Right forelimb (tissue), 1 donor: Measurements from ENCODE around the gene C12orf43.

ENCODE experiments used
- DNase-seq: peaks from one replicate; pipeline ENCODE4 v3.0.0-alpha.2; 2018

C12orf43 gene

GRCh38 chr12:120998435-120998834 lies 17.9 kb downstream of the C12orf43 start:
- DNase-seq = no peak

- DNase-seq = no peak
These were observed 18.8 kb downstream of the C12orf43 start for GRCh38 chr12:120997448-120997847.

GRCh38 chr12:120996133-120996746 lies 20.0 kb downstream of the C12orf43 start:
- no peak for DNase-seq

DNA sequence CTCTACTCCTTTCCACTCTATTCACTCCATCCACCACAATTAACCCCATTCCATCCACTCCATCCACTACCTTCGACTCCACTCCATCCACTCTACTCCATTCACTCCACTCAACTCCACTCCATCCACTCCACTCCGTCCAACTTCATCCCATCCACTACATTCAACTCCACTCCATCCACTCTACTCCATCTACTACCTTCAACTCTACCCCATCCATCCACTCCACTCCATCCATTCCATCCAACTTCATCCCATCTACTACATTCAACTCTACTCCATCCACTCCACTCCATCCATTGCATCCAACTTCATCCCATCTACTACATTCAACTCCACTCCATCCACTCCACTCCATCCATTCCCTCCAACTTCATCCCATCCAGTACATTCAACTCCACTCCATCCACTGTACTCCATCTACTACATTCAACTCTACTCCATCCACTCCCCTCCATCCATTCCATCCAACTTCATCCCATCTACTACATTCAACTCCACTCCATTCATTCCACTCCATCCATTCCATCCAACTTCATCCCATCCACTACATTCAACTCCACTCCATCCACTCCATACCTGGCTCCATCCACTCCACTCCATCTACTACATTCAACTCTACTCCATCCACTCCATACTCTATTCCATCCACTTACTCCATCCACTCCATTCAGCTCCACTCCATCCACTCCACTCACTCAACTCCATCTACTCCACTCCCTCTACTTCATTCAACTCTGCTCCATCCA lies 21.5 kb downstream of the C12orf43 start:
- no peak for DNase-seq

- no peak for DNase-seq
These were observed 22.2 kb downstream of the C12orf43 start for GRCh38 chr12:120994059-120994458.

DNA sequence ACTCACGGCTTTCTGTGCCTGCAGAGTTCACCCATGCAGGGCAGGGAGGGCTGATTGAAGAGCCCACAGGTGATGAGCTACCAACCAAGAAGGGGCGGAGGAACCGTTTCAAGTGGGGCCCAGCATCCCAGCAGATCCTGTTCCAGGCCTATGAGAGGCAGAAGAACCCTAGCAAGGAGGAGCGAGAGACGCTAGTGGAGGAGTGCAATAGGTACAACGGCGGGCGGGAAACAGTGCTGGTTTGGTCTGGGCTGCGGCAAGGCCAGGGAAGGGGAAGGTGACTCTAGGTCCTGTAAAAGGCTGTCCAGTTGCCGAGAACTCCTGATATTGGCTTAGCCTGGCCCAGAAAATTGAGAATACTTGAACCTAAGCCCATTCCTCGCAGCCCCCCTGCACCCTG lies 22.8 kb downstream of the C12orf43 start:
- no peak for DNase-seq

DNA sequence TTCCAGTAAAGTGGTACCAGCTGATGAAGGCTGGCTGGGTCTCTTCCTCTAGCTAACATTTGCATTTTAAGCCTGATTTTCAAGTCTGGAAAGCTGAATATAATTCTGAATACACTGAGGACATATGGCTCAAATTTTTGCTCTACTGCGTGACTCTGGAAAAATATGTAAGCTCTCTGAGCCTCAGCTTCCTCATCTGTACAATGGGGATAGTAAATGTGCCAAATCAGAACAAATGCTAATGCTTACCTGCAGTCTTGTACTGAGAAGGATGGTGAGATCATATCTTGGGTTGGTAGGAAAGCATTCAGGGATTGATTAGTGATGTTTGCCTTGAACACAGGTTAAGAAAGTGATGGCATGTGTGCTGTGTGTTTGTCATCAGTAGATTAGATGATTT lies 23.3 kb downstream of the C12orf43 start:
- DNase-seq = no peak

DNA sequence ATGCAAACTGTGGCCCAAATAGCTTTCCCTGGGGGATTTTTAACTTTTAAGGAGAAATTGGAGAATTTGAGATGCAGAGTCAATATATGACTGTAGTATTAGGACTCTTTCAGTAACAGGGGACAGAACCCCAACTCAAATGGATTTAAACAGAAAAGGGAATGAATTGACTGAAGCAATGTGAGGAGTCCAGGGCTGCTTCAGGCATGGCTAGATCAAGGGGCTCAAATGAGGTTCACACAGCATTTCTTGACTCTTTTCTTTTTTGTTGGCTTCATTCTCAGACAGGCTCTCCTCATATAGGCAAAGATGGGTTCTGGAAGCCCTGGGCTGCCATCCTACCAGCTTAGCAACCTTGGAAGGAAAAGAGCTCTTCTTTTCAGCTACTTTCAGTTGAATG lies 24.3 kb downstream of the C12orf43 start:
- DNase-seq = no peak

- DNase-seq = no peak
These were observed 25.7 kb downstream of the C12orf43 start for GRCh38 chr12:120990487-120991055.

DNA sequence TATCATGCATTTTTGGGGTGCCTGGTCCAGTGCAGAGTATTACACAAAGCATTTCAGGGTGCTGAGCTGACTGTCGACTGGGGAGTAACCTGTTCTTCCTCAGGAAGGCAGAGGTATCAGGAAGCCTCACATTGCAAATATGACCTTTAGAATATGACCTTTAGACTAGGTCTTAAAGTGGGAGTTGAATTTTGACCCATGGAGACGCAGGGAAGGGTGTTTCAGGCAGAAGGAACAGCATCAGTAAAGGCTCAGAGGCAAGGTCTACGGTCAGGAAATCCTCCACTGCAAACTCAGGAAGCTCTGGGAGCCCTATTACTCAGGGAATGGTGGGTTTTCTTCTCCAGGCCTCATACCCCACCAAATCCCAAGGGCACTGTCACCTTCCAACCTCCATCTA lies 26.6 kb downstream of the C12orf43 start:
- DNase-seq = no peak

- no peak for DNase-seq
These were observed 27.6 kb downstream of the C12orf43 start for GRCh38 chr12:120988658-120989057.

- DNase-seq = no peak
These were observed 28.1 kb downstream of the C12orf43 start for GRCh38 chr12:120988234-120988633.

- no peak for DNase-seq
These were observed 31.9 kb downstream of the C12orf43 start for GRCh38 chr12:120984351-120984898.

DNA sequence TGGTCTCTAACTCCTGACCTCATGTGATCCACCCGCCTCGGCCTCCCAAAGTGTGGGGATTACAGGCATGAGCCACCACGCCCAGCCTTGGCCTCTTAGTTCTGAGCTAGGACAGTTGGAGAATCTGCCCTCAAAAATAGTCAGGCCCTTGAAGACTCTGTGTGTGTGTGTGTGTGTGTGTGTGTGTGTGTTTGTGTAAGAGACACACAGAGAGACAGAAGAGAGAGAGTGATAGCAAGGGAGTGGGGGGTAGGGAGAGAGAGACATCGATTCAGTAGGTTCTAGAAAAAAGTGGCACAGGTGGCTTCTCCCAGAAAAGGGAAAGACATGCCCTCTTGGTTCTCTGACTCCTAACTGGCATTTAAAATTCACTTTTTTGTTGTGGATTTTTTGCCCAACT lies 32.5 kb downstream of the C12orf43 start:
- DNase-seq = no peak

DNA sequence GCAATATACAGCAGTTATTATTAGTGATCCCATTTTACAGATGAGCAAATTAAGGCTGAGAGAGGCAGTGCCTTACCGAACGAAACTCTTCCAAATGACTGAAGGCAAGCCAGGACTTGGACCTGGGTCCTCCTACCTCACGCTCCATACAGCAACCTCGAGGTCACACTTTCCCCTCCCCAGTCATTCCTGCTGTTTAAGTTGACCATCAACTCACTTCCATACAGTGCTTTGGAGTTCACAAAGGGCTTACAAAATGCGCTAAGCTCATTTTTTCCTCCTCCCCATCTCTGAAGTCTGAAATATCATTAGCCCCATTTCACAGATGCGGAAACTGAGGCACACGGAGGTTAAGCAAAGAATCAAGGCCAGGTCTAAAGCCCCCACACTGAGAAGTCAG lies 33.6 kb downstream of the C12orf43 start:
- no peak for DNase-seq

- no peak for DNase-seq
These were observed 34.8 kb downstream of the C12orf43 start for GRCh38 chr12:120981407-120981941.

DNA sequence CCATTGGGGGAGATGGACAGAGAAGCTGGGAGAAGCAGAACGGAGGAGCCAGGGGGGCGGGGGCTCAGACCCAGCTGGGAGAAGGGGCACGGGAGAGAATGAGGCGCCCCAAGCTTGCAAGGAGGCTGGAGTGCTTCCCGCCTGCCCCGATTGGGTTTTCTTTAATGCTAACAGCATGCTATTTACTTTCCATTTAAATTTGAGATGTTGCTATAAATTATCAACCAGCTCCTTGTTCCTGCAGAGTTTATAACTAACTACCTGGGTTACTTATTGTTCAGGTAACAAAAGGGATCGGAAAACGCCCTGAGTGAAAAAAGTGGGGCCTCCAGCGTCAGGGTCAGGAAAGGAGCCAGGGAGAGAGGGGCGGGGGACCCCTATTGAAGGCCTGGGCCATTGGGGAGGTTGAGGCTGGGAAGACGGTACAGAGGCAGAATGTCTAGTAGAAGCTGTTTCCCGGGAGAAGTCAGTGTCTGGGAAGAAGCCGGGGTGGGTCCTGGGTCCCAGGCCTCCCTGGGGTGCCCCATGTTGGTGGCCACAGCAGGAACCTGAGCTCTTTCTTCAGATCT lies 35.4 kb downstream of the C12orf43 start:
- DNase-seq = no peak

DNA sequence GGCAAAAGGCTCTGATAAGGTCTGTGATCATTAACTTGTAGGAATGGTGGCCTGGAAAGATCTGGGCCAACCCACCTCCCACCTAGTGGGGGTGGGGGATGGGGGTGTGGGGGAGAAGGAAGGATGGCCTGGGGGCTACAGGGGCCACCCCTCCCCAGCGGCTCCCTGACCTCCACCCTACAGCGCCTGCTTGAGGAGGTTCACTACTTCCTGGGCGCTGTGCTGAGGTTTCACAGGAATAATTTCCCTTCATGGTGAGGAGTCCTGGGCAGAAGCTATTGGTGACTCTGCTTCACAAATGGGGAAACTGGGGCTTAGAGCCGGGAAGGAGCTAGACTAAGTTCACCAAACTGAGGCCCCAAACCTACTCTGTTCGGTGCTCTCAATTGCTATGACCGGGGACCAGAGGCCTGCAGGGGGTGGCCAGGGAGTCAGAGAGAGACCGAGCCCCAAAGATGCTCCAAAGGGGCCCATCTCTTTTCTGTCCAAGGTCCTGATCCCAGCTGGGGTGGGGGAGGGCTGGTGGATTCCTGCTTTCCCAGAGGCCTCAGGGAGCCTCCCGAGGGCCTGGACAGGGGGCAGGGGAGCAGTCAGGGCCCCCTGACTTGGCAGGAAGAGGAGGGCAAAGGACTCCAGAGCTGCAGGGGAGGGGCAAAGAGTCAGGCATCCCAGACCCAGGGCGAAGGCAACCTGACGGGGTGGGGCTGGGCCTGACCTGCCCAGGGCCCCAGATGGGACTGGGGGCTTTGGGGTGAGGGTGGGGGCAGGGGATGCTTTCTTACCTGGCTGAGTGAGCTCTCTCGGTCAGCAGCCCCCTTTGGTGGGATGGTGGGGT lies 36.2 kb downstream of the C12orf43 start:
- no peak for DNase-seq

DNA sequence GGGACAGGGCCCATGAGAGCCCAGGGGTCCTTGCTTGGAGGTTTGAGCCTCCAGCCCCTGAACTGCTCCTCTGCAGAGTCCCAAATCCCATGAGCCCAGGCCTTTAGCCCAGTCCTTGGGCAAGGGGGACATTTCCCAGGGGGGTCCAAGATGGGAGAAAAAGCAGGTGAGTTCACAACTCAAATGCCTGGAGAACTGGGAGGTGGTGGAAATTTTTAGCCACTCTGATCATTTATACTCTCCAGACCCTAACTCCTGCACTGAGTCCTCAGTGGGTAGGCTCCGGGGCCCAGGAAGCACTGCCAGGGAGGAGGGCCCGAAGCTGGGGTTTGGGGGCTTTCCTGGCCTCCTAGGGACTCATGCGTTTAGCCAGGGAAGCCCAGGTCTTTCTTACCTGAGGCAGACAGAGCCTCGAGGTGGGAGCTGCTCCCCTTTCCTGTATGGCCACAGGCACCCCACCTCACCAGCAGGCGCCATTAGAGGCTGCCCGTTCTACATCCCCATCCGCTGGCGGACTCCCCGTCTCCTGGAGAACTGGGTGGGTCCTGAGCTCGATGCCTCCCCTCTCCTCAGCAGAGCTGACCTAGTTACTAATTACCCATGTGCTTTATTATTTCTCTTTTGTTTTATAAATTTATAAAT lies 36.9 kb downstream of the C12orf43 start:
- no peak for DNase-seq

DNA sequence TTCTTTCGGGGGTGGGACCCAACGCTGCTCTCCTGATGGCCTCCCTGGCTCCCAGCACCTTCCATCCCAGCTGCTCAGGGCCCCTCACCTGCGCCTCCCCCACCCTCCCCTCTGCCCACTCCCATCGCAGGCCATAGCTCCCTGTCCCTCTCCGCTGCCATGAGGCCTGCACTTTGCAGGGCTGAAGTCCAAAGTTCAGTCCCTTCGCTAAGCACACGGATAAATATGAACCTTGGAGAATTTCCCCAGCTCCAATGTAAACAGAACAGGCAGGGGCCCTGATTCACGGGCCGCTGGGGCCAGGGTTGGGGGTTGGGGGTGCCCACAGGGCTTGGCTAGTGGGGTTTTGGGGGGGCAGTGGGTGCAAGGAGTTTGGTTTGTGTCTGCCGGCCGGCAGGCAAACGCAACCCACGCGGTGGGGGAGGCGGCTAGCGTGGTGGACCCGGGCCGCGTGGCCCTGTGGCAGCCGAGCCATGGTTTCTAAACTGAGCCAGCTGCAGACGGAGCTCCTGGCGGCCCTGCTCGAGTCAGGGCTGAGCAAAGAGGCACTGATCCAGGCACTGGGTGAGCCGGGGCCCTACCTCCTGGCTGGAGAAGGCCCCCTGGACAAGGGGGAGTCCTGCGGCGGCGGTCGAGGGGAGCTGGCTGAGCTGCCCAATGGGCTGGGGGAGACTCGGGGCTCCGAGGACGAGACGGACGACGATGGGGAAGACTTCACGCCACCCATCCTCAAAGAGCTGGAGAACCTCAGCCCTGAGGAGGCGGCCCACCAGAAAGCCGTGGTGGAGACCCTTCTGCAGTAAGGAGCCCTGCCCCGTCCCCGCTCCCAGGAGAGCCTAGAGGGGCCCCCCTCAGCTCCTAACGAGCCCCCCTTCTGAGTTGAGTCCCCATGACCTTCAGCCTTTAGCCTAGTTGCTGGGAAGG lies 37.7 kb downstream of the C12orf43 start, which contains the start of gene HNF1A:
HNF1A (plus strand) TSS at position 248 of the 924 bp plus-strand sequence; CDS start at position 474, 226 bp downstream.
- DNase-seq = no peak
